ENCODE measurements around the gene CPNE8.

CPNE8 gene

DNA sequence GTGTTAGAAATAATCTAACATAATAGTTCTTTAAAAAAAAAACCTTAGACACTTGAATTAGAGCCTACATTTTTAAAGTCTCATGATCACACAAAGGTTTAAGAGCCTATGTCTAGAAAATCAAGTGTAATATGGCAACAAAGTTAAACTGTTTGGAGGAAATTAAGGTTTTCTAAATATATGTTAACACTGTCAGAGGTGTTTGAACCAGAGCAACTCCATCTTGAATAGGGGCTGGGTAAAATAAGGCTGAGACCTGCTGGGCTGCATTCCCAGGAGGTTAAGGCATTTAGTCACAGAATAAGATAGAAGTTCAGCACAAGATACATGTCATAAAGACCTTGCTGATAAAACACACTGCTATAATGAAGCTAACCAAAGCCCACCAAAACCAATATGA is 12.4 kb downstream of the CPNE8 start:
- DNase-seq: no peak

DNA sequence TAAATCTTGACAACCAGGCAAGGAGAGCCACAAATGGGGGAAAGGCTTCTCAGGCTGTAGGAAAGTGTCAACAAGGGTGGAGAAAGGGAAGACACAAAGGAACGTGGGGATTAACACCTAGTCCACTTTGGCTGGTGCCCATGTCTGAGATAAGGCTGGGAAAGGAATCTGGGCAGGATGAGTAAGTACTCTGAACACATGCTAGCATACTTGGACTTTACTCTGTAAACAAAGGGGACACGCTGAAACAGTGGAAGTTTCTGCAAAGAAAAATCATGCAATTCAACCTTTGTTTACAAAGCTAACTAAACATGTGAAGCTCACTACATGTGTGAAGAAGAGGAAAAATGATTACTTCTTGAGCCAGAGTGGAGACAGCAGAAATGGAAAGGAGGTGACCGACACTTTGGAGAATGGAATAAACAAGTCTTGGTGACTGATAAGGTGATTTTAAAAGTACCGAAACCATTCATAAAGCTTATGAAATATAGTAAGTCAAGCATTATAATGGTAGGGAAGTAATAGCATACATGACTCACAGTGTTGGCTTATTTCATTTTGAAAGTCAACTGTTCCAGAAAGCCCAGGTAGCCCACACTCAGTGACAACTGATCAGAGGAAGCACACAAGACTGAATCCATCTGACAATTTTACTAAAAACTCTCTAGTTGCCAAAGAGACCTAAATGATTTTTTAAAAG is 13.2 kb downstream of the CPNE8 start:
- DNase-seq: no peak

GRCh38 chr12:38890102-38890855 is 15.1 kb downstream of the CPNE8 start:
- DNase-seq: no peak

DNA sequence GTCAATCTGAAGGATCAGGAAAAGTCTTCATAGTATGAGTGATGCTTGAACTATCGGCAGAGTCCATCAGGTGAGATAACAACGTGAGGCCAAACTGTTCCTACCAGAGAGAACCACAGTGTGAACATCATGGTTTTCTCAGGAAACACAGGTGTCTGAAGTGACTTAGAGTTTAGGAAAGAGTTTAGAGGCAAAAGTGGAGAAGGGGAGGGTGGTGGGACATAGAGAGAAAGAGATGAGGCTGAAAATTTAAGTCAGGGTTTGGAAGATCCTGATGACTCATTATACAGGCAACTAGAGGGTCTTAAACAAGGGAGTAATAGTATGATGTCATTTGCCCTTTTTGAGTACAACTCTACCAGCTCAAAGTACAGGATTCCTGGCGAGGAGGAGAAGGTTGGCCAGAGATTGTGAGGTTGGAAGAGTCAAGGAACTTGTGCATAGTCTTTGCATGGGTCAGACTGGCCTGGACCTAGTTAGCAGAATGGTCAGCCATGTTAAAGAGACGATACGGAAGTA is 16.0 kb downstream of the CPNE8 start:
- no peak for DNase-seq

GRCh38 chr12:38887770-38888169 is 17.6 kb downstream of the CPNE8 start:
- DNase-seq: no peak

DNA sequence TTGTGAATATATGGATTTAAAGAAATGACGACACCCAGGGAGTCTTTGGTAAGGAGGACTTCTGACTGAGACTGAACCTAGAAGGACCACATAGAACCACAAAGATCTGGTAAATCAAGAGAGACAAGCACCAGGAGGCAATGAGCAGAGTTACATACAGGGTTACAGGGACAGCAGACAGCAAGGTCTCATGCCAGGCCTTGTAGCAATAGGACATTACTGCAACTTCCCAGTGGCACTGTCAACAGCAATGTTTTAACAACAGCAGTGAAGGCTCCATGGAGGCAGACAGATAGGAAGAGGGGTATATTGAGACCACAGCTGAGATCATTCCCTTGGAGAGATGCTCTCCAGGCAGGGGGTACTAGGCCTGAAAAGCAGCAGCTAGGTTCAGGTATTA is 18.5 kb downstream of the CPNE8 start:
- DNase-seq: no peak

DNA sequence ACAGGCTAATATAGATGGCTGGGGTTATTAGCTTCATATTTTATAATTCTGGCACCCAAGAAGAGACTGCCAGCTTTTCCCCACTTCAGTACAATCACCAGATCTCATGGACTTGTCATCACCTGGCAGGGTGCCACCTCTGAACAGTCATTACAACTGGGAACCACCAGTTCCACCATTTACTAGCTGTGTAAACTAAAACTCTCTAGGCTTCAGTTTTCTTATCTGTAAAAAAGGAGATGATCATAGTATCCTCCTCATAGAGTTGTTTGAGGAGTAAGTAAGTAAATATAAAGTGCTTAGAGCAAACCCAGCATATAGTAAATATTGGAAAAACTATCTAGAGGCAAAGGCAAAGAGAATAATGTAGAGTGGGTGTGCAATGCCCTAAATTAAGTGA is 19.3 kb downstream of the CPNE8 start:
- no peak for DNase-seq

DNA sequence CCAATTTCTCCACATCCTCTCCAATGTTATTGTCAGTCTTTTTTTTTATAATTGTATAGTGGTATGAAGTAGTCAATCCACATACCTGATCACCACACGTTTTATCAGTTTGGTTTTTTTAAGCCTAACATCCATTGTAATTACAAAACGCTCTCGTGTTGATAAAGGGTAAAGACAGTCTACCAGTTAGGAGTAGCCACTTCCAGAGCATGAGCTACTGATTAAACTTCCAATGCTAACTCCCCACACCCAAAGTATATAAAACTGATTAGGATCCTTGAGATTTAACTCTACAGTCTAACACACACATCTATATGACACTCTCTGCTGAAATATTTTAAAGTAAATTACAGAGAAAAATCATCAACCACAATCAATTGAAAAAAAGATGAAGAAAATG is 20.7 kb downstream of the CPNE8 start:
- DNase-seq: no peak

GRCh38 chr12:38883629-38884134 is 21.7 kb downstream of the CPNE8 start:
- no peak for DNase-seq

DNA sequence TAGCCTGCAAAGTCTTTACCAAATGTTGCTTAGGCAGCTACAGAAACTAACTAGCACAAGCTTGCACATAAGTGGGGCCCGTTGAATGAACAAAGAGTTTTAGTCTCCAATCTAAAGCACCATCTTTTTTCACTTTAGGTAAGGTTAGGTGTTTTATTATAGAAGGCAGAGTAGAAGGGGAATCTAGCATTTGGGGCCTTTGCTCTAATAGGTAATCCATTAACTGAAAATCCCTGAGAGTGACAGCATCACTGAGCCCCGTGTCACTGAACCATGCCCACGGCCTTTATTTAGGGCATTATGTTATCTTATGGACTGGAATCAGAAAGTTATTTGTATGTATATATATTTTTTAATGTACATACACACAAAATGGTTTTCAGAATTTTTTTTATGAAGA is 25.1 kb downstream of the CPNE8 start:
- DNase-seq: no peak

DNA sequence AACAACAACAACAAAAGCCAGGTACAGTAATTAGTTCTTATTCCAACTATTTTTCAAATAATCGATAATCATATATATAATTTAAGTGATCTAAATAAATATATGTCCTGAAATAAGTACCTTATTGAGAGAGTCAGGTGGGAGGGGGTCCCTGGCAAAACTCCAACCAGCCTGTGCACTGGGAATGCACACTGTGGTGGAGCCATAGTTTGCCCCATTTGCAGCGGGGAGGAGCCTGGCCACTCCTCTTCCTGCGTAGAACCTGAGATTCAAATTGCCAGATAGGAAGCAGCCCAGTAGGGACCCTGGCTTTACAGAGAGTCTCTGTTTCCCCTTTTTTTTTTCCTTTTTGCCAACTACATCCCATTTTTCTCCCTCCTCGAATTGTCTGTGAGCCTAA is 26.4 kb downstream of the CPNE8 start:
- no peak for DNase-seq

- DNase-seq: no peak
Observed at GRCh38 chr12:38878333-38878705, 27.1 kb downstream of the CPNE8 start.

- no peak for DNase-seq
Observed at GRCh38 chr12:38875586-38876228, 29.7 kb downstream of the CPNE8 start.

DNA sequence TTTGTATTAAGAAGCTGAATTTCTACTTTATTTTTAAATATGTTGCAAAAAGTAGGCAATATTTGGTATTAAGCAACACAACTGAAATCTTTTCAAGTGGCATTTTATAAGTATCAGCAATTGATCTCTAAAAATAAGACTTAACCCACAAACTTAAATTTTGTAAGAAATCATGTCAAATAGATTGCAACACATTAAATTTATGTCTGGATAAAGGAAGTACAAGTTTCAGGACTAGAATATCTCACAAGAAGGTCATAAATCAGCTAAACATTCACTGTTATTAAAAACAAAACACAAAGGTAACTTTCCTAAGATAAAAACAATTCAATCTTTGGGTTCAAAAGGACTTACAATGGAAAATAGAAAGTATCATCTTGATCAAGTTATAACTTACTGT is 32.8 kb downstream of the CPNE8 start:
- DNase-seq: no peak

DNA sequence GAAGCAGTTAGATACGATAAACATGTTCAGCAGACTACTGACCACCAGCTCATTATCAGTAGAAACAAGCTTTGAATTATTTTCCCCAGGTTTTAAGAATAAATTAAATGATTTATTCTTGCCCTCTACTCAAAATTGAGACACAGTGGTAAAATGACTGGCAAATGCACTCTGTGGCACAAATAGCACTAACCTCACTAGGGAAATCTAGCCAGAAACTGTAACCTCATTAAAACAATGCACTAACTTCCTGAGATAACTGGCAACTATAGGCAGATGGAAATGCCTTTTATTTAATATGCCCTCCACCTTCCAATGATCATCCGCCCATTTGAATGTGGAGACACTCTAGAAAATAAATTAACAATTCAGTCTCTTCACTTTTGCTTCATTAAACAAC is 33.2 kb downstream of the CPNE8 start:
- no peak for DNase-seq

- DNase-seq: no peak
Observed at GRCh38 chr12:38869036-38869435, 36.4 kb downstream of the CPNE8 start.

DNA sequence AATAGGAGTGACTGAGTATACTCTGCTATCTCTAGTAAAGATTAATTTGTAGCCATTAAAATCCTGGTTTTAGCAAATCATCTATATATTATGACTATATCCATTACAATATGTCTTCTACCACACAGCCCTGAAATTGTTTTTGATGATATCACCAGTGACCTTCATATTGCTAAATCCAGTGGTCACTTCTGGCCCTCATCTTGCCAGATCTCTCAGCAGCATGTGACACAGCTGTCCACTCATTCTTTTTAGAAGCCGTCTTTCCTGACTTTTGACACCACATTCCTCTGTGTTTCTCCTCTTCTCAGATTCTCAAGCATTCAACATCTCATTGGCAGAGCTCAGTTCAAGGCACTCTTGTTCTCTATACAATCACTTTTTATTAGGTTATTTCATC is 54.9 kb downstream of the CPNE8 start:
- no peak for DNase-seq

GRCh38 chr12:38847247-38847646 is 58.1 kb downstream of the CPNE8 start:
- DNase-seq: no peak

DNA sequence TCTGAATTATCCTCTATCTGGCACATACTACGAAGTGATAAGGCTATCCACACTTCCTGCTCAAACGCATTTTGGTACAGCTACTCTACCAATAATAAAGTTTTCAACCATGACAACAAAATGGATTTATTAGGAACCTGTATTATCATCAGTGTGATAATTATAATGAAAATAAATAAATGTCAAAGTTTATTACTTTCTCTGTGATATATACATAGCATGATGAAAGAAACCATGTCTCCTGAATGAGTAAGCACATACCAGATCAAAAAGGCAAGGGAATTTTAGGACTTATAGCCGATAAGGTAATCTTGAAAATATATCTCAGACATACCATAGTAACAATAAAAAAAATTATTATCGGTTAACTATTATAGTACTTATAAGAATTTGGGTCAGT is 61.1 kb downstream of the CPNE8 start:
- no peak for DNase-seq

- no peak for DNase-seq
Observed at GRCh38 chr12:38838056-38838850, 67.1 kb downstream of the CPNE8 start.

DNA sequence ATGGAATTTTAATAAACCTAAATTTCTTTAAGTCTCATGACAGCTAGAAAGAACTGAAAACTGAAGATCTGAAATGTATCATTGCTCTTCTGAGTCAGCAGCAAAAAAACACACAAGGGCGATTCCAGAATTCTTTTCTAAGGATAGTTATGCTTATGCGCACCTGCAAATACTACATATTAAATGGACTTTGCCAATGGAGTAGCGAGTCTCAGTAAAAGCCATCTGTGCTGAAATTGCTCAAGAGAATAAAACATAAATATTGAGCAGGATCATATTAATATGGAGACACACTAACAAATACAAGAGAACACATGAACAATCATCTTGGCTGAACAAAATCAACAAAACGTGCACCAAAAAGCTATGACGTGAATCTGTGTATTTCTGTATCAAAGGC is 73.7 kb downstream of the CPNE8 start:
- no peak for DNase-seq

DNA sequence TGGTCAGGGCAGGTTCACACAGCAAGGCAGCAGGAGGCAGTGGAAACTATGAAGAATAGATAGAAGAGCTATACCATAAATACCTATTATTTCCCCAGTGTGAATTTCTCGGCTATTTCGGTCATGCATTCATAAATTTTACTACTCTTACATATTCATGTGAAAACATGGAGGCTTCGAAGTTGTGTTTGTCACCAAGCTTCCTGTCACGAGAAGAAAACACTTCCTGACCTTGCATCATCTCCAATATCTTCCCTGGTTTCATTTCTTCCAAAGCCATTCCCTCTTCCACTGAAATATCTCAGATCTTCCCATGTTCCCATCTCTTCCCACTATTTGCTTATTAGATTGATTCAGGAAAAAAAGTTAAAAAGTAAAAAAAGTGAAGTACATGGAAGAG is 80.4 kb downstream of the CPNE8 start:
- DNase-seq: no peak

GRCh38 chr12:38823738-38824137 is 81.7 kb downstream of the CPNE8 start:
- DNase-seq: no peak
